Caco-2 (cell line): ENCODE measurements around the gene GPS1. TPM values are rescaled to one million over a fixed set of nuclear protein-coding genes. Genes with fewer than 3 reads are reported as not detected.

Experiments used
- BruUV-seq: library from RNA; stranded (reverse); fragments of 400-500 nt; replicated peaks from 2 replicates; lab custom pipeline; 2021; lab: Mats Ljungman, UMichigan
- CTCF ChIA-PET: fragments of 300-600 bp; sonication (Branson Sonifier 250); formaldehyde crosslinking; loops from one replicate; lab custom pipeline; 2022; ENCODE audit warnings: antibody characterized with exemption; lab: Charles Lee
- POLR2A ChIA-PET: fragments of 300-600 bp; sonication (Branson Sonifier 250); formaldehyde crosslinking; loops from one replicate; lab custom pipeline; 2022; ENCODE audit warnings: antibody characterized with exemption; lab: Charles Lee
- DNase-seq, 2 experiments: peaks; one replicate each; pipeline versions ENCODE4 v3.0.0 to v3.0.0-alpha.2; 2020 to 2022
- H3K27me3 ChIP-seq: replicated peaks from 2 replicates; pipeline ENCODE4 v1.6.0; 2011; ENCODE audit warnings: low read length; ENCODE audit not compliant: control insufficient read depth, insufficient read depth
- H3K36me3 ChIP-seq: 2 replicates; pipeline ENCODE4 v1.5.1; 2011; ENCODE audit warnings: low read length; ENCODE audit not compliant: control insufficient read depth, insufficient read depth
- H3K4me1 ChIP-seq: fragments of 250-450 bp; sonication (Bioruptor Pico); 2 replicates; pipeline ENCODE4 v1.5.1; 2020; ENCODE audit warnings: mild to moderate bottlenecking
- H3K4me3 ChIP-seq: 2 replicates; pipeline ENCODE4 v1.5.1; 2011; ENCODE audit warnings: low read depth, mild to moderate bottlenecking, control low read depth, low read length
- H3K9me3 ChIP-seq: fragments of 250-450 bp; sonication (Bioruptor Pico); 2 replicates; pipeline ENCODE4 v1.5.1; 2020; ENCODE audit warnings: mild to moderate bottlenecking, moderate library complexity
- H3K27ac Mint-ChIP-seq: one replicate; pipeline ENCODE4 v1.8.0; 2022; ENCODE audit warnings: mixed read lengths; ENCODE audit not compliant: unreplicated experiment
- H3K27me3 Mint-ChIP-seq: one replicate; pipeline ENCODE4 v1.8.0; 2022; ENCODE audit warnings: mixed read lengths; ENCODE audit not compliant: insufficient read depth, unreplicated experiment
- H3K36me3 Mint-ChIP-seq: one replicate; pipeline ENCODE4 v1.8.0; 2022; ENCODE audit warnings: mild to moderate bottlenecking, mixed read lengths; ENCODE audit not compliant: insufficient read depth, unreplicated experiment
- H3K4me1 Mint-ChIP-seq: one replicate; pipeline ENCODE4 v1.8.0; 2022; ENCODE audit warnings: low read depth, mixed read lengths; ENCODE audit not compliant: unreplicated experiment
- H3K4me3 Mint-ChIP-seq: one replicate; pipeline ENCODE4 v1.8.0; 2022; ENCODE audit warnings: mild to moderate bottlenecking, moderate library complexity, mixed read lengths; ENCODE audit not compliant: unreplicated experiment
- H3K9me3 Mint-ChIP-seq: one replicate; pipeline ENCODE4 v1.8.0; 2022; ENCODE audit warnings: mixed read lengths; ENCODE audit not compliant: unreplicated experiment
- intact Hi-C: fragments of 100-400 bp; cut with micrococcal nuclease; formaldehyde crosslinking; loops from one replicate; pipeline ENCODE4 v1.10.0; 2022; ENCODE audit not compliant: unreplicated experiment
- total RNA-seq: library from RNA; stranded (reverse); gene quantifications from 2 replicates; pipeline ENCODE4 v1.2.3, GENCODE V29; 2022
- TF ChIP-seq, protein P1 (sequence below), 2 experiments: fragments of 200-600 bp in 1 of 2; IDR thresholded peaks; 1 replicate in 1 of 2; 2 replicates in 1 of 2; pipeline versions ENCODE4 v1.5.1 to v1.8.0; 2011 to 2022; ENCODE audit warnings: antibody characterized with exemption in 1 of 2, control low read depth in 1 of 2, inconsistent platforms in 1 of 2, low read depth in 1 of 2, low read length in 1 of 2, mild to moderate bottlenecking in 1 of 2, moderate library complexity in 1 of 2; ENCODE audit not compliant: insufficient read depth in 1 of 2, severe bottlenecking in 1 of 2, unreplicated experiment in 1 of 2

The GPS1 gene
- total RNA-seq, 1 experiment from 2014 or later = 195 TPM

DNA sequence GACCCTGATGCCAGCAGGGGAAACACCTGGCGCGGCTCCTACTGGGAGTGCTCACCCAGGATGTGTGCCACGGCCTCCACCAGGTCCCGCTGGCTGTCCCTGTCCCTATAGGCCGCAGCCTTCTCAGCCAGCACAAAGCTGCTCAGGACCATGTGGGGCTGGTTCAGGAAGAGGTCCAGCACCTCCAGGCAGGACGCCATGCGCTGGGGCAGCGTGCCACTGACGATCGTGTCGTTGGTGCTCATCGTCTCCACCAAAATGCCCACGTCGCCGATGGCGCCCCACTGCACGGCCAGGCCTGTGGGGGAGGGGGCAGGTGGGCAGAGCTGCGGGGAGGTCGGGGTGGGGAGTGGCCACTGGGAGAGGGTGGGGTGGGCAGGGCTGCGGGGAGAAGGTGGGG, 29.8 kb downstream of the GPS1 start:
- no peak for DNase-seq
- no peaks in the 10 kb centered on the region for H3K4me1 Mint-ChIP-seq
- H3K4me3 Mint-ChIP-seq = no peak overlapping the region
- ChIA-PET POLR2A (no interaction called here), CTCF (interaction anchor here (0.6 kb wide), 1 partner anchor 104 kb away, joined by 5 read pairs; no protein-coding TSS in a partner anchor)
- no peaks in the 10 kb centered on the region for H3K27me3 Mint-ChIP-seq
- no peaks in the 10 kb centered on the region for H3K4me1 ChIP-seq
- H3K36me3 ChIP-seq = peaks cover 6% of the 10 kb centered on the region
- no peak overlapping the region for H3K27ac Mint-ChIP-seq
- H3K4me3 ChIP-seq = no peak overlapping the region
- BruUV-seq = no TSS peak
- no peaks in the 10 kb centered on the region for H3K27me3 ChIP-seq
- H3K9me3 Mint-ChIP-seq = no peaks in the 10 kb centered on the region
- intact Hi-C loops = no loop called here
- TF ChIP-seq, protein P1, sequence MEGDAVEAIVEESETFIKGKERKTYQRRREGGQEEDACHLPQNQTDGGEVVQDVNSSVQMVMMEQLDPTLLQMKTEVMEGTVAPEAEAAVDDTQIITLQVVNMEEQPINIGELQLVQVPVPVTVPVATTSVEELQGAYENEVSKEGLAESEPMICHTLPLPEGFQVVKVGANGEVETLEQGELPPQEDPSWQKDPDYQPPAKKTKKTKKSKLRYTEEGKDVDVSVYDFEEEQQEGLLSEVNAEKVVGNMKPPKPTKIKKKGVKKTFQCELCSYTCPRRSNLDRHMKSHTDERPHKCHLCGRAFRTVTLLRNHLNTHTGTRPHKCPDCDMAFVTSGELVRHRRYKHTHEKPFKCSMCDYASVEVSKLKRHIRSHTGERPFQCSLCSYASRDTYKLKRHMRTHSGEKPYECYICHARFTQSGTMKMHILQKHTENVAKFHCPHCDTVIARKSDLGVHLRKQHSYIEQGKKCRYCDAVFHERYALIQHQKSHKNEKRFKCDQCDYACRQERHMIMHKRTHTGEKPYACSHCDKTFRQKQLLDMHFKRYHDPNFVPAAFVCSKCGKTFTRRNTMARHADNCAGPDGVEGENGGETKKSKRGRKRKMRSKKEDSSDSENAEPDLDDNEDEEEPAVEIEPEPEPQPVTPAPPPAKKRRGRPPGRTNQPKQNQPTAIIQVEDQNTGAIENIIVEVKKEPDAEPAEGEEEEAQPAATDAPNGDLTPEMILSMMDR (IDR thresholded peaks at IDR 0.05; ENCODE audit: insufficient read depth in 1 of 2, low read depth in 1 of 2, low read length in 1 of 2, severe bottlenecking in 1 of 2, unreplicated experiment in 1 of 2) = no peak
- no peaks in the 10 kb centered on the region for H3K9me3 ChIP-seq
- peaks cover 84% of the 10 kb centered on the region for H3K36me3 Mint-ChIP-seq

DNA sequence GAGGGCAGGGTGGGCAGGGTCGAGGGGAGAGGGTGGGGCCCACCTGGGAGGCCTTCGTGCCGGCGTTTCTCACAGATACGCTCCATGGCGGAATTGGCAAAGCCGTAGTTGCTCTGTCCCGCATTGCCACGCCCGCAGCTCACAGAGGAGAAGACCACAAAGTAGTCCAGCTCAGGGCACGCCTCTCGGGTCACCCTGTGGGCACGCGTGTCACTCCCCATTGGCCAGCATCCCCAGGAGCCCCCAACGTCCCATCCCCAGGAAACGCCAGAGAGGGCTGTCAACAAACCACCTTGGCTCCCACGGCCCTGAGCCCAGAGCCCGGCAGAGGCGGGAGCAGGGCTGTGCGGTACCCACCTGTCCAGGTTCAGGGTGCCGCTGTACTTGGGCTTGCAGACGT, 30.3 kb downstream of the GPS1 start:
- CTCF ChIA-PET = interaction anchor here (0.6 kb wide), 1 partner anchor 103 kb away, joined by 5 read pairs; no protein-coding TSS in a partner anchor

DNA sequence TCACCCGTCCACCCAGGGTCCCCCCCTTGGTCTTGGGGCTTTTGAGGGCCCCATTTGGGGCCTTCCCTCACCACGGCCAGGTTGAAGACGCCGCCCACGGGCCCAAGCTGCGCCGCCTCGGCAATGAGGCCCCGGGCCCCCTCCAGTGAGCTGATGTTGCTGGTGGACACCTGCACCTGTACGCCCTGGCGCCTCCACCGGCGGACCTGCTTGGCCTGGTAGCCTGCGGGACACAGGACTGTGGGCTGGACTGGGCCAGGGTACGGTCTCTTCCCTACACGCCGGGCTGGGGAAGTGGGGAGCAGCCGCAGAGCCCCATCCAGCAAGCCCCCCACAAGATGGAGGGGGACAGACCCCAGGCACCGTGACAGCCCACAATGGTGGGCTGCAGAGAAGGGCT, 30.8 kb downstream of the GPS1 start:
- no peak overlapping the region for H3K27ac Mint-ChIP-seq

More for the DNA sequence above, 30.3 kb downstream of the GPS1 start:
- H3K36me3 Mint-ChIP-seq = peaks cover 84% of the 10 kb centered on the region
- no peaks in the 10 kb centered on the region for H3K27me3 ChIP-seq
- peaks cover 6% of the 10 kb centered on the region for H3K36me3 ChIP-seq
- no peak overlapping the region for H3K27ac Mint-ChIP-seq
- H3K9me3 Mint-ChIP-seq = no peaks in the 10 kb centered on the region
- BruUV-seq = no TSS peak
- POLR2A ChIA-PET = no interaction called here
- TF ChIP-seq, protein P1 (IDR thresholded peaks at IDR 0.05; ENCODE audit: insufficient read depth in 1 of 2, low read depth in 1 of 2, low read length in 1 of 2, severe bottlenecking in 1 of 2, unreplicated experiment in 1 of 2) = no peak
- H3K4me1 ChIP-seq = no peaks in the 10 kb centered on the region
- H3K4me3 Mint-ChIP-seq = no peak overlapping the region
- no peaks in the 10 kb centered on the region for H3K27me3 Mint-ChIP-seq
- no peak overlapping the region for H3K4me3 ChIP-seq
- no peaks in the 10 kb centered on the region for H3K4me1 Mint-ChIP-seq
- no peak for DNase-seq
- intact Hi-C loops = no loop called here
- H3K9me3 ChIP-seq = no peaks in the 10 kb centered on the region

More for the DNA sequence above, 30.8 kb downstream of the GPS1 start:
- H3K4me1 Mint-ChIP-seq = no peaks in the 10 kb centered on the region
- ChIA-PET POLR2A (no interaction called here), CTCF (no interaction called here)
- H3K36me3 Mint-ChIP-seq = peaks cover 82% of the 10 kb centered on the region
- Histone ChIP-seq H3K9me3 (no peaks in the 10 kb centered on the region), H3K27me3 (no peaks in the 10 kb centered on the region), H3K4me3 (no peak overlapping the region), H3K4me1 (no peaks in the 10 kb centered on the region), H3K36me3 (peaks cover 6% of the 10 kb centered on the region)
- no peaks in the 10 kb centered on the region for H3K9me3 Mint-ChIP-seq
- DNase-seq = no peak
- no peak overlapping the region for H3K4me3 Mint-ChIP-seq
- BruUV-seq = no TSS peak
- intact Hi-C loops = no loop called here
- TF ChIP-seq, protein P1 (IDR thresholded peaks at IDR 0.05; ENCODE audit: insufficient read depth in 1 of 2, low read depth in 1 of 2, low read length in 1 of 2, severe bottlenecking in 1 of 2, unreplicated experiment in 1 of 2) = no peak
- no peaks in the 10 kb centered on the region for H3K27me3 Mint-ChIP-seq
